GM12874 (cell line): ENCODE results near the gene ADGRE3.

Experiments used
- TF ChIP-seq, protein P1 (sequence below): IDR thresholded peaks from 2 replicates; pipeline ENCODE4 v1.5.1; 2011; ENCODE audit warnings: low read depth, mild to moderate bottlenecking, control low read depth, low read length, moderate library complexity; ENCODE audit not compliant: insufficient read depth

The ADGRE3 gene

DNA sequence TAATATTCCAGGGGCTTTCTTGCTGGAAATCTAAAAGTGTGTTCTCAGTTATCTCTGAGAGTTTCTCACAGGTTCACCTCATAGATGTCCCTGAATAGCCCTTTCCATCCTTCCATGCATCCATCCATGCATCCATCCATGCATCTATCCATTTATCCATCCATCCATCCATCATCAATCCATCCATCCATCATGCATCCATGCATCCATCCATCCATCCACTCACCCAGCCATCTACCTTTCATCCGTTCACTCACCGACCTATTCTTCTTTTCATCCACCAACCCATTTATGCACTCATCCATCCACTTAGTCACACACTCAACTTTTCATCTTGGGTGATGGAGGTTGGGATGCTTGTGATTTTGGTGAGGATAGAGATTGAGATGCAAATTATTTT lies 7.4 kb upstream of the ADGRE3 start:
- TF ChIP-seq, protein P1, sequence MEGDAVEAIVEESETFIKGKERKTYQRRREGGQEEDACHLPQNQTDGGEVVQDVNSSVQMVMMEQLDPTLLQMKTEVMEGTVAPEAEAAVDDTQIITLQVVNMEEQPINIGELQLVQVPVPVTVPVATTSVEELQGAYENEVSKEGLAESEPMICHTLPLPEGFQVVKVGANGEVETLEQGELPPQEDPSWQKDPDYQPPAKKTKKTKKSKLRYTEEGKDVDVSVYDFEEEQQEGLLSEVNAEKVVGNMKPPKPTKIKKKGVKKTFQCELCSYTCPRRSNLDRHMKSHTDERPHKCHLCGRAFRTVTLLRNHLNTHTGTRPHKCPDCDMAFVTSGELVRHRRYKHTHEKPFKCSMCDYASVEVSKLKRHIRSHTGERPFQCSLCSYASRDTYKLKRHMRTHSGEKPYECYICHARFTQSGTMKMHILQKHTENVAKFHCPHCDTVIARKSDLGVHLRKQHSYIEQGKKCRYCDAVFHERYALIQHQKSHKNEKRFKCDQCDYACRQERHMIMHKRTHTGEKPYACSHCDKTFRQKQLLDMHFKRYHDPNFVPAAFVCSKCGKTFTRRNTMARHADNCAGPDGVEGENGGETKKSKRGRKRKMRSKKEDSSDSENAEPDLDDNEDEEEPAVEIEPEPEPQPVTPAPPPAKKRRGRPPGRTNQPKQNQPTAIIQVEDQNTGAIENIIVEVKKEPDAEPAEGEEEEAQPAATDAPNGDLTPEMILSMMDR: no peak

DNA sequence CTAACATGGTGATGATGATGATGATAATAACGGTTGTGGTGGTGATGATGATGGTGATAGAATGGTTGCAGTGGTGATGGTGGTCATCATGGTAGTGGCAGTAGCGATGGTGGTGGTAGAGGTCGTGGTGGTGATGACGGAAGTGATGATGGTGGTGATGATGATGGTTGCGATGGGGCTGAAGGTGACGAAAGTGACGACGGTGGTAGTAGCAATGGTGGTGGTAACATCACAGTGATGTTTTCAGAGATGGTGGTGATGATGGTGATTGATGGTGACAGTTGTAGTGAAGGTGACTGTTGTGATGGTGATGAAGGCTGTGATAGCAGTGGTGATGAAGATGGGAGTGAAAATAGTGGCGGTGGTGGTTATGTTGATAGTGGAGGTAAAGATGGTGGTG lies 3.6 kb upstream of the ADGRE3 start:
- TF ChIP-seq, protein P1: no peak

DNA sequence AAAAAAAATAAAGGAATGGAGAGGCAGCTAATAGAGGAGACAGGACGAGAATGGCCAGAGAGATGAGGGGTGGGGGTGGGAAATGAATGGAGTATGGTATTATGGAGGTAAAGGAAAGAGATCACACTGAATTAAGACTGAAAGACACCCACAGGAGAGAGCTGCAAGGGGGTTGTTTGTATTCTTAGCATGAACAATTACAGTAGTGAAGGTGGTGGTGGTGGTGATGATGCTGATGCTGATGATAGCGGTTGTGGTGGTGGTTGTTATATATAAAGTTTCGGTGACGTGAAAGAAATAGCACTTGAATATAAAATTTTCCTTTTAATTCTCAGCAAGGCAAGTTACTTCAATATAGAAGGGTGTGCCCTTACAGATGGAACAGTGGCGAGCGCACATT lies 2.8 kb upstream of the ADGRE3 start:
- TF ChIP-seq, protein P1: no peak

DNA sequence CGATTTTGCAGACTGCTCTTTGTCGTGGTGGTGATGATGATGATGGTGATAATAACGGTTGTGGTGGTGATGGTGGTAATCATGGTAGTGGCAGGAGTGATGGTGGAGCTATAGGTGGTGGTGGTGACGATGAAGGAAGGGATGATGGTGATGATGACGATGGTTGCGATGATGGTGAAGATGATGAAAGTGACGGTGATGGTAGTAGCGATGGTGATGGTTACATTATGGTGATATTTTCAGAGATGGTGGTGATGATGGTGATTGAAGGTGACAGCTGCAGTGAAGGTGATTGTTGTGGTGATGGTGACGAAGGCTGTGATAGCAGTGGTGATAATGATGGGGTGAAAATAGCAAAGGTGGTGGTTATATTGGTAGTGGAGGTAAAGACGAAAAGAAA lies 2.1 kb upstream of the ADGRE3 start:
- TF ChIP-seq, protein P1: no peak

- TF ChIP-seq, protein P1: no peak
These were observed 1.6 kb downstream of the ADGRE3 start for GRCh38 chr19:14673088-14673487.

GRCh38 chr19:14672188-14672872 lies 2.3 kb downstream of the ADGRE3 start:
- TF ChIP-seq, protein P1: no peak

- TF ChIP-seq, protein P1: no peak
These were observed 4.2 kb downstream of the ADGRE3 start for GRCh38 chr19:14670408-14670807.
